OCI-M2 (cell line): ENCODE data around the gene STX1B.

ENCODE experiments used
- DNase-seq: peaks from one replicate; lab custom pipeline; 2025; ENCODE audit not compliant: unreplicated experiment; lab: John Stamatoyannopoulos, UW

The STX1B gene

DNA sequence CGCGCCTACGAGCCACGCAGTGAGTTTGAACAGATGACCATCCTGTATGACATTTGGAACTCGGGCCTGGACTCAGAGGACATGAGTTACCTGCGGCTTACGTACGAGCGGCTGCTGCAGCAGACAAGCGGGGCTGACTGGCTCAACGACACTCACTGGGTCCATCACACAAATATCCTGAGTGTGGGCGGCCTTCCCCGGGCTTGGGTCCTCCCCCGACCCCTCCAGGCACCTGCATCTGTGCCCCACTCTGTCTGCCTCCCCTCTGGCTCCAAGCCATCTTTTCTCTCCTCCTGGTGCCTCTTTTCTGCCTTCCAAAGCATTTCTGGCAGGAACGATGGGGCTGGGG, 30.4 kb downstream of the STX1B start:
- DNase-seq: no peak

- no peak for DNase-seq
Observed at GRCh38 chr16:30979170-30980022, 31.0 kb downstream of the STX1B start.

DNA sequence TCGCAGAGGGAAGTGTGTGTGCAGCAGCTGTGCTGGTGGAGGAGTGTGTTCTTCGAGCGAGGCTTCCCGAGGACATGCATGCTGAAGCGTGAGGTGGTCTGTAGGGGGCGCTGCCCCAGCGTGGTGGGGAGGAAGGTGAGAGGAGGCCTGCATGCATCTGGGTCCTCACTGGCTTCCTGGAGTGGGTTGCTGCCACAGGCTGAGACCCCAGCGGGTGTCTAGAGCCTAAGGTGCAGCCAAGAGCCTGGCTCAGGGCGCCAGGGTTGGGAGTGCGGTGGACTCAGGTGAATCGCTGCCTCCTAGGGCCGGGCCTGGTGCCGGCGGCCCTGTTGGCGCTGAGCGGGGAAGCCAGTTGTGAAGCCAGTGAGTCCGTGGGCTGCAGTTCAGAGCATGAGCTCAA, 32.9 kb downstream of the STX1B start:
- no peak for DNase-seq

DNA sequence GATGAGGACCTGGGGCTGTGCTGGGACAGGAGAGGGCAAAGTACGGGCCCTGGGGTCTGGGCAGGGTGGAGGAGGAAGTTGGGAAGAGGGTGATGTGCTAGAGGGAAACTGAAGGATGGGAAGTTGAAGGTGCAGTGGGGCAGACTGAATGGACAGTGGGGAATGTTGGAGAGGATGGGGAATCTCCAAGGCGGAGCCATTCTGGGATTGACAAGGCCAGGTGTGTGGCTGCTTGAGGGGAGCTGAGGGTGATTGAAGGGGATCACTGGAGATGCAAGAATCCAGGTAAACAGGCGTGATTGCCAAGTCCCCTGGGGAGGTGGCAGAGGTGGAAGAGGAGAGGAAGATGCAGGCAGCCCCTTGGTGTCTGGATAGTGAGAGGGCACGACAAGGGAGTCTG, 34.0 kb downstream of the STX1B start:
- no peak for DNase-seq

- no peak for DNase-seq
Observed at GRCh38 chr16:30974348-30974747, 36.1 kb downstream of the STX1B start.

- no peak for DNase-seq
Observed at GRCh38 chr16:30972872-30973271, 37.6 kb downstream of the STX1B start.

- DNase-seq: no peak
Observed at GRCh38 chr16:30971298-30971697, 39.1 kb downstream of the STX1B start.

DNA sequence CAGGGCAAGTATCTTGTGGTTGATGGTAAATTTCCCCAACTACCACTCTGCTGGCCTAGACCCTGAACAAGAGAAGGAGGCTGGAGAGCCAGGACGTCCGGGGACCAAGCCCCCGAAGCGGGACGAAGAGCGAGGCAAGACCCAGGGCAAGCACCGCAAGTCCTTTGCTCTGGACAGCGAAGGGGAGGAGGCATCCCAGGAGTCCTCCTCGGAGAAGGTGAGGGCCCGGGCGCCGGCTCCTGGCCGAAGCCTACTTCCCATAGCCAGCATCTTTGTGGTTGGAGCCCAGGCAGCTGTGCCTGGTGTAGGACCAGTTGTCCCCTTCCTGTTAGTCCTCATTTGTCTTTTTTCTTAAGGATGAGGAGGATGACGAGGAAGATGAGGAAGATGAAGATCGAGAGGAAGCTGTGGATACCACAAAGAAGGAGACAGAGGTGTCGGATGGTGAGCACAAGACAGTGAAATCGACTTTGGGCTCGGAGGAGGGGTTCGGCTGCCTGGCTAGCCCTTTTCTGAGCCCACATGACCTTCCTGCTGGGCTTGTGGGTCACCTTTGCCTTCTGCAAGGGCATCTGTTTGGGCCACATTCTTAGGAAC, 41.1 kb downstream of the STX1B start:
- no peak for DNase-seq

GRCh38 chr16:30967795-30968194, 42.6 kb downstream of the STX1B start:
- DNase-seq: no peak

- DNase-seq: no peak
Observed at GRCh38 chr16:30966033-30966619, 44.3 kb downstream of the STX1B start.

- DNase-seq: no peak
Observed at GRCh38 chr16:30965436-30965835, 45.0 kb downstream of the STX1B start.

DNA sequence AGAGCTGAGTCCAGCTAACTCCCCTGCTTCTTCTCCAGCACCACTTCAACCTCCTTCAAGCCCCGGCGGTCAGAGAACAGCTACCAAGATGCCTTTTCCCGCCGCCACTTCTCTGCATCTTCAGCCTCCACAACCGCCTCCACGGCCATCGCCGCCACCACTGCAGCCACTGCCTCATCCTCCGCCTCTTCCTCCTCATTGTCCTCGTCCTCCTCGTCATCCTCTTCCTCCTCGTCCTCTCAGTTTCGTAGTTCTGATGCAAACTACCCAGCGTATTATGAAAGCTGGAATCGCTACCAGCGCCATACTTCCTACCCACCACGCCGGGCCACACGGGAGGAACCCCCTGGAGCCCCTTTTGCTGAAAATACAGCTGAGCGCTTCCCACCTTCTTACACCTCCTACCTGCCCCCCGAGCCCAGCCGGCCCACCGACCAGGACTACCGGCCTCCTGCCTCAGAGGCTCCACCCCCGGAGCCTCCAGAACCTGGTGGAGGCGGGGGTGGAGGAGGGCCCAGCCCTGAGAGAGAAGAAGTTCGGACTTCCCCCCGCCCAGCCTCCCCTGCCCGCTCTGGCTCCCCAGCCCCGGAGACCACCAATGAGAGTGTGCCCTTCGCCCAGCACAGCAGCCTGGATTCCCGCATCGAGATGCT, 45.7 kb downstream of the STX1B start:
- DNase-seq: no peak

GRCh38 chr16:30963925-30964511, 46.4 kb downstream of the STX1B start:
- DNase-seq: no peak

DNA sequence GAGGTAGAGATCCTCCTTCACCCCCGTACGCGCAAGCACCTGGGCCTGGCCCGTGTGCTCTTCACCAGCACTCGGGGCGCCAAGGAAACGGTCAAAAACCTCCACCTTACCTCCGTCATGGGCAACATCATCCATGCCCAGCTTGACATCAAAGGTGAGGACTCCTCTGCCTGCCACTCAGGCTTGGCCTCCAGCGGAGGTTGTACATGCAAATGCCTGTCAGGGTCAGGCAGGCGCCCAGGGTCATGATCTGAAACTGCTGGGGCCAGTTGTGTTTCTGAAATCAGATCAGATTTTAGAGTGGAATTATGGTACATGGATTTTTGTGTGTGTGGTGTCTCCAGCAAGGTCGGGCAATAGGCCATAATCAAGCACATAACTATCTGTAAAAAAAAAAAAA, 49.1 kb downstream of the STX1B start:
- DNase-seq: no peak

DNA sequence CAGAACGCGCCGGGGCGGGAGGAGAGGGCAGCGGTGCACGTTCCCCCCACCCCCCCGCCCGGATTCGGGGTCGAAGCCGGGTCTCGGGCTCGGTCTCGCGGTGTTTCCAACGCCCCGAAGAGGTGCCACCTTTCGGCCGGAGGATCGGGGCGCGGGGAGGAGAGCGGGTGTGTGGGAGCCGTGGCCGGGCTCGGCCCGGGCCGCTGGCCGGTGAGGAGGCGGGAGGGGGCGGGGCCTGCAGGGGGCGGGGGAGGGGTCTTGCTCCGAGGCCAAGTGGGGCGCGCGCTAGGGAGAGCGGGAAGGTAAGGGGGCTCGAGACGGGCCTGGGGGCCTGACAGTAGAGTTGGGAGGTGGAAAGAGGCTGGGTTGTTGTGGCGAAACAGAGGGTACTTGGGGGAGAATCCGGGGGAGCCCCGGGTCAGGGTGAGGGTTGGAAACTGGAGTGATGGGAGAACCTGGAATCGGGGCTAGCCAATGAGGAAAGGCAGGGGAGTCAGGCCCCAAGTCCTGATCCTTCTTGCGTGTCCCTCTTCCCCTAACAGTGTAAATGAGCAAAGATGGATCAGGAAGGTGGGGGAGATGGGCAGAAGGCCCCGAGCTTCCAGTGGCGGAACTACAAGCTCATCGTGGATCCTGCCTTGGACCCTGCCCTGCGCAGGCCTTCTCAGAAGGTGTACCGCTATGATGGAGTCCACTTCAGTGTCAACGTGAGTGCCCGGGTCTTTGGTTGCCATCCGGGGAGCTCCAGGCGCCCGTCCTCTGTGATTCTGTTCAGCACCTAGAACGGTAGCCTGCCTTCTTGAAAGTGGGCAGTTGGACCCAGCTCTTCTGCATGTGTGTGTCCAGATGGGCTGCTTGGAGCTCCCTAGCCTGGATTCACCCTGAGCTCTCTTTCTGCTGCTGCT, 52.0 kb downstream of the STX1B start:
- no peak for DNase-seq

- DNase-seq: peak; percentile 35
Observed at GRCh38 chr16:30957456-30958174, 52.8 kb downstream of the STX1B start, which contains the start of gene SETD1A. SETD1A (plus strand) TSS chr16:30957754; CDS start chr16:30958732, 978 bp downstream.

GRCh38 chr16:30956601-30957455, 53.6 kb downstream of the STX1B start:
- no peak for DNase-seq

- no peak for DNase-seq
Observed at GRCh38 chr16:30954993-30955392, 55.4 kb downstream of the STX1B start.
